Ammon's horn (tissue), 1 donor: ENCODE measurements around the gene CCDC93.
"Not testable (repeated sequence)": the region's sequence is repeated elsewhere in the genome, so short reads cannot be mapped to it uniquely, and the experiment has no call there.

Experiments
- DNase-seq: peaks from one replicate; pipeline ENCODE4 v3.0.0-alpha.2; 2016; ENCODE audit warnings: low spot score

The CCDC93 gene

GRCh38 chr2:118045286-118045685 lies 31.4 kb upstream of the CCDC93 start:
- no peak for DNase-seq

- DNase-seq: no peak
Measured at GRCh38 chr2:118044854-118045253, 31.0 kb upstream of the CCDC93 start.

- no peak for DNase-seq
Measured at GRCh38 chr2:118044103-118044716, 30.3 kb upstream of the CCDC93 start.

GRCh38 chr2:118040891-118041290 lies 27.0 kb upstream of the CCDC93 start:
- DNase-seq: peak; percentile 27

GRCh38 chr2:118032169-118033013 lies 18.5 kb upstream of the CCDC93 start:
- DNase-seq: peak; percentile 66

GRCh38 chr2:118031566-118031965 lies 17.7 kb upstream of the CCDC93 start:
- no peak for DNase-seq

- no peak for DNase-seq
Measured at GRCh38 chr2:118029025-118029424, 15.2 kb upstream of the CCDC93 start.

GRCh38 chr2:118021356-118021755 lies 7.5 kb upstream of the CCDC93 start:
- no peak for DNase-seq

- no peak for DNase-seq
Measured at GRCh38 chr2:118019821-118020220, 6.0 kb upstream of the CCDC93 start.

GRCh38 chr2:118016911-118017310 lies 3.0 kb upstream of the CCDC93 start:
- no peak for DNase-seq

- not testable (repeated sequence) for DNase-seq
Measured at GRCh38 chr2:118015761-118016160, 1.9 kb upstream of the CCDC93 start.

GRCh38 chr2:118014492-118014824 lies 588 bp upstream of the CCDC93 start:
- DNase-seq: no peak

GRCh38 chr2:118013221-118013723 lies 598 bp downstream of the CCDC93 start:
- DNase-seq: peak; percentile 22

GRCh38 chr2:118012778-118013177 lies 1.1 kb downstream of the CCDC93 start:
- DNase-seq: no peak

- DNase-seq: no peak
Measured at GRCh38 chr2:118010473-118010872, 3.4 kb downstream of the CCDC93 start.

- no peak for DNase-seq
Measured at GRCh38 chr2:118006861-118007260, 7.0 kb downstream of the CCDC93 start.

GRCh38 chr2:118006326-118006725 lies 7.5 kb downstream of the CCDC93 start:
- DNase-seq: no peak

- peak; percentile 90 for DNase-seq
Measured at GRCh38 chr2:118003396-118003824, 10.5 kb downstream of the CCDC93 start.

GRCh38 chr2:118000041-118000440 lies 13.8 kb downstream of the CCDC93 start:
- no peak for DNase-seq

GRCh38 chr2:117997872-117998454 lies 15.9 kb downstream of the CCDC93 start:
- DNase-seq: no peak

- DNase-seq: no peak
Measured at GRCh38 chr2:117996525-117996924, 17.3 kb downstream of the CCDC93 start.

GRCh38 chr2:117994729-117995128 lies 19.1 kb downstream of the CCDC93 start:
- DNase-seq: no peak

- no peak for DNase-seq
Measured at GRCh38 chr2:117989854-117990438, 23.9 kb downstream of the CCDC93 start.
